GM12878 (cell line): ENCODE measurements around the gene BMP2.

Source experiments
- ATF3 ChIP-seq: IDR thresholded peaks from 2 replicates; pipeline ENCODE4 v1.6.1; 2011; ENCODE audit warnings: low read depth, mild to moderate bottlenecking, low read length, moderate library complexity, borderline replicate concordance; ENCODE audit errors: extremely low read depth
- CTCF ChIP-seq, 3 experiments: IDR thresholded peaks in 2 of 3; conservative IDR thresholded peaks in 1 of 3; 2 replicates each; pipeline ENCODE4 v1.5.1; 2011; ENCODE audit warnings: low read depth in 3 of 3, low read length in 3 of 3, mild to moderate bottlenecking in 3 of 3, control low read depth in 2 of 3, moderate library complexity in 2 of 3, inconsistent platforms in 1 of 3, mixed read lengths in 1 of 3; ENCODE audit not compliant: control insufficient read depth in 2 of 3, insufficient read depth in 1 of 3; ENCODE audit errors: extremely low read depth in 1 of 3
- MYC ChIP-seq: IDR thresholded peaks from 2 replicates; pipeline ENCODE4 v1.6.1; 2011; ENCODE audit warnings: mild to moderate bottlenecking, low read length, moderate library complexity, inconsistent platforms; ENCODE audit not compliant: insufficient read depth, insufficient replicate concordance, insufficient read length, severe bottlenecking
- POLR2A ChIP-seq: IDR thresholded peaks from 2 replicates; pipeline ENCODE4 v1.6.1; 2011; ENCODE audit warnings: low read depth, mild to moderate bottlenecking, low read length
- RCOR1 ChIP-seq: conservative IDR thresholded peaks from 2 replicates; pipeline ENCODE4 v1.6.1; 2012; ENCODE audit warnings: low read depth, low read length, improper control_type of control experiment
- RELB ChIP-seq: fragments of 450-650 bp; IDR thresholded peaks from 2 replicates; pipeline ENCODE4 v1.6.1; 2017; ENCODE audit warnings: low read depth, mild to moderate bottlenecking, moderate library complexity
- TF ChIP-seq, protein P1 (sequence below): IDR thresholded peaks from 2 replicates; pipeline ENCODE4 v1.6.1; 2012; ENCODE audit warnings: mild to moderate bottlenecking, low read depth, low read length

- no peak for TF ChIP-seq RELB
- no peak; a peak in 1 of 6 replicates for TF ChIP-seq CTCF (IDR thresholded peaks at IDR 0.05 in 2 of 3, conservative IDR thresholded peaks at IDR 0.05 in 1 of 3; ENCODE audit: control insufficient read depth in 2 of 3, extremely low read depth in 1 of 3, insufficient read depth in 1 of 3, low read depth in 3 of 3, low read length in 3 of 3)
- no peak for TF ChIP-seq ATF3
- no peak for TF ChIP-seq RCOR1
- TF ChIP-seq, protein P1, sequence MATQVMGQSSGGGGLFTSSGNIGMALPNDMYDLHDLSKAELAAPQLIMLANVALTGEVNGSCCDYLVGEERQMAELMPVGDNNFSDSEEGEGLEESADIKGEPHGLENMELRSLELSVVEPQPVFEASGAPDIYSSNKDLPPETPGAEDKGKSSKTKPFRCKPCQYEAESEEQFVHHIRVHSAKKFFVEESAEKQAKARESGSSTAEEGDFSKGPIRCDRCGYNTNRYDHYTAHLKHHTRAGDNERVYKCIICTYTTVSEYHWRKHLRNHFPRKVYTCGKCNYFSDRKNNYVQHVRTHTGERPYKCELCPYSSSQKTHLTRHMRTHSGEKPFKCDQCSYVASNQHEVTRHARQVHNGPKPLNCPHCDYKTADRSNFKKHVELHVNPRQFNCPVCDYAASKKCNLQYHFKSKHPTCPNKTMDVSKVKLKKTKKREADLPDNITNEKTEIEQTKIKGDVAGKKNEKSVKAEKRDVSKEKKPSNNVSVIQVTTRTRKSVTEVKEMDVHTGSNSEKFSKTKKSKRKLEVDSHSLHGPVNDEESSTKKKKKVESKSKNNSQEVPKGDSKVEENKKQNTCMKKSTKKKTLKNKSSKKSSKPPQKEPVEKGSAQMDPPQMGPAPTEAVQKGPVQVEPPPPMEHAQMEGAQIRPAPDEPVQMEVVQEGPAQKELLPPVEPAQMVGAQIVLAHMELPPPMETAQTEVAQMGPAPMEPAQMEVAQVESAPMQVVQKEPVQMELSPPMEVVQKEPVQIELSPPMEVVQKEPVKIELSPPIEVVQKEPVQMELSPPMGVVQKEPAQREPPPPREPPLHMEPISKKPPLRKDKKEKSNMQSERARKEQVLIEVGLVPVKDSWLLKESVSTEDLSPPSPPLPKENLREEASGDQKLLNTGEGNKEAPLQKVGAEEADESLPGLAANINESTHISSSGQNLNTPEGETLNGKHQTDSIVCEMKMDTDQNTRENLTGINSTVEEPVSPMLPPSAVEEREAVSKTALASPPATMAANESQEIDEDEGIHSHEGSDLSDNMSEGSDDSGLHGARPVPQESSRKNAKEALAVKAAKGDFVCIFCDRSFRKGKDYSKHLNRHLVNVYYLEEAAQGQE, result no peak
- no peak for TF ChIP-seq MYC
- TF ChIP-seq POLR2A, result no peak
Measured at GRCh38 chr20:6767536-6768227, at the start of gene BMP2.
